ENCODE measurements around the gene TCF12.

Gene TCF12

DNA sequence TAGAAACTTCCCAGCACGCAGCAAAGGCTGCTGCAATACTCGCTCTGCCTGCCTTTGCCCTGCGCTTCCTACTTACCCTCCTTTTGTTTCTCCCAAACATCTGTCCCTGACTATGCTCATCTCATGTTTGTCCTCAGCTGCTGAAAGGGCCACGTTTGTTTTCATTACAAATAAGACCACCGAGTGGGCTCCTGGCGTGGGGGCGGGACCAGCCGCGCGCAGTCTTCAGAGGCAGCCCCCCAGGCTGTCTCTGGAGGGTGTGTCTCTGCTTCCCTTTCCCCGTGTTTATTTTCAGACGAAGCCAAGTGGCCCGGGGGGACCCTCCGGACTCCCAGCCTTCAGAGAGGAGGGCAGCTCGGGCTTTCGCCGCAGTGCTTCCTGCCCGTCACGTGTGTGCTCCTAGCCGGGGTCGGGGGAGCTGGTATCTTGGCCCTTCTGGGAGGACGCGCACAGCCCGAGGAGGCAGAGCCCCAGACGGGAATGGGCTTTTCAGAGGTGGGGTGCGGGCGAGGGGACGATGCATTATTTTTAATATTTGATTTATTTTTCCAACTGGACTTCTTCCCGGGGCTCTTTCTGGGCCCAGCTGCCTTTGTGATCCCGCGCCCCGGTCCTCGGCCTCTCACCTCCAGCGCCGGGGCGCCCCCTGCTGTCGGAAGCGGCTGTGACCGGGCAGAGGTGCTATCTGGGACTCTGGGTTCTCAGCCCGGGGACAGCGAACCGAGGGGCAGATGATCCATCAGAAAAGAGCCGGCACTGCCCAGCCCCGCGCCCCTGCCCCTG is 387.9 kb downstream of the TCF12 start:
- peak; percentile 16 for DNase-seq

DNA sequence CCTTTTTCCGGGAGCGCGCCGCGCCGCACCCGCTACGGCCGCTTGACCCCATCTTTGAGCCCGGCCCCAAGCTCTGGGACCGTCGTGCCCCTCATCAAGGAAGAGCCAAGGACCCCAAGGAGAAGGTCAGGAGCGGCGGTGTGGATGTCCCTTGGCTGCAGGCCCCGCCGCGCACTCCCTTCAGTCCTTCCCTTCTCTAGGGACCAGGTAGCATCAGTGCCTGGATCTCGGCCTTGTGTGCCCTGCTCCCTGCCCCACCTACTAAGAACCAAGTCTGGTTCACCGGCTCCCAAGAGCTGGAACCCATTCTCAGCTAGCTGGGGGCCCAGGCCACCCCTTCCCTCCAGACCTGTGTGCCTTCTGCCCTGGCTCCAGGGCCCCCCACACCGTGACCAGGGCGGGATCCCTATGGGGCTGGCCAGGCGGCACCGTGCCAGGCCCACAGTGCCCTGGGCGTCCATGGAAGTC is 388.5 kb downstream of the TCF12 start:
- no peak for DNase-seq

DNA sequence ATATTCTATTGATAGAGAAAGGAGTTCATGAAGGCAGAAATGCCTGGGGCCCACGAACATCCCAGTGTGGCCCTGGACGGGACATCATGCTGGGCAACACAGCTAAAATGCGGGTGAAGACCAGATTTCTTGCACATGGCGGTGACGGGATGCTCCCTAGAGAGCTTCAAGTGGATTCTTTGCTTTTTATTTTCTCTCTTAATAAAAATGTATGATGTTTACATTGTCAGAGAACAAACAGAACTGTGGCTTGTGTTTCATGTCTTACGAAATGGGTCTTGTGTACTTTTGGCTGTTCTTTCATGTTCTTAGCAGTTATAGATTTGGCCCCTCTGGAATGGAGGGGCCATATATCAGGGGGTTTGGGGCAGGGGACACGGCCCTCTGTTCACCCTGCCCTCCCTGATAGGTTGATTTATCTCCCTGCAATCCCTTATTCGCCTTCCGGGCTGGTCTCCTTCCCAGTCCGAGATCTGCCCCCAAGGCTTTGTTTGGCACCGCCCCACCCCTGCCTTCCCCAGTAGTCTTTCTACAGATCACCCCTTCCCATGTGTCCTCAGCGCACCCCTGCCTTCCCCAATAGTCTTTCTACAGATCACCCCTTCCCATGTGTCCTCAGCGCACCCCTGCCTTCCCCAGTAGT is 389.2 kb downstream of the TCF12 start:
- no peak for DNase-seq

DNA sequence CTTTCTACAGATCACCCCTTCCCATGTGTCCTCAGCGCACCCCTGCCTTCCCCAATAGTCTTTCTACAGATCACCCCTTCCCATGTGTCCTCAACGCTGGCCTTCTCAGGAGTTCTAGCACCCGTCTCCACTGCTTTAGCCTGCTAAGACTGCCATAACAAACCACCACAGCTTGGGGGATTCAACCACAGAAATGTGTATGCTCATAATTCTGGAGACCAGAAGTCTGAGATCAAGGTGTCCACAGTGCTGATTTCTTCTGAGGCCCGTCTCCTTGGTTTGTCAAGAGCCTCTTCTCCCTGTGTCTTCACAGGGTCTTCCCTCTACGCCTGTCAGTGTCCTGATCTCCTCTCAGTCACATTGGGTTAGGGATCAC is 389.7 kb downstream of the TCF12 start:
- no peak for DNase-seq

DNA sequence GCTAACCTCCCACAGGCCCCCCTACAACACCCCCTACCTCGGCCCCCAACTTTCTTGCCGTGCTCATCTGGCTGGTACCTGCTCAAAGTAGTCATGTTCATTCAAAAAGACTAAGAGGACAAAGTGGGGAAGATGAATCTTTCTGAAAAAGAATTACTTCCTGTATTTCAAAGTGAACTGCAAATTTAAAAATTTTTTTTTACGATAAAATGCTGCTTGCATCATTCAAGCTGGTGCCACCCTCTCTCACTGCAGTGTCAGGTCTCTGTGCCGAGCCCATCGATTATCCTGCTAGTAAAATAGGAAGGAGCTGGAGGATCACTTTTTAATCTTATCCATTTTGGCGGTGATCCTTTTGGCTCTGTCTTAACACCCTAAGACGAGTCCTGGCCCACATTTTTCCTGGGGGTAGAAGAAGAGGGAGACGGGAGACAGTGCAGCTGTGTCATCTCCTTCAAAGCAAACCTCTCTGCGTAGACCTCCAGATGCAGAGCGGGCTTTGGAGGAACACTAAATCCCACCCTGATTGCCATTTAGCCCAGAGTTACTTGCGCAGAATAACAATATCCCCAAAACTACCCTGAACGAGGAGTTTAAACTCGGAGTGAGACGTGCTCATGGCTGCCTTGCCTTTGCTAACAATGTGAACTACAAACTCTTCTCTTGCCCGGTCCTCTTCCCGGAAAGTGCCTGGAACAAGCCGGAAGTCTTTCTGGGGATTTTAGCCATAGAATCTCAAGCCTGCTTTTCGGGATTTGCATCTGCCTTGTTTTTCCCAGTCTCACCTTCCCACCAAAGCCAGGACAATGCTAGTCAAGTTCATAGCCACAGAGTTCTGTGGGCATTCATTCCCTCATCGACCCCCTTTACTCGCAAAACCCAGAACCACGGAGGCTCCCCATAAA is 391.7 kb downstream of the TCF12 start:
- no peak for DNase-seq

DNA sequence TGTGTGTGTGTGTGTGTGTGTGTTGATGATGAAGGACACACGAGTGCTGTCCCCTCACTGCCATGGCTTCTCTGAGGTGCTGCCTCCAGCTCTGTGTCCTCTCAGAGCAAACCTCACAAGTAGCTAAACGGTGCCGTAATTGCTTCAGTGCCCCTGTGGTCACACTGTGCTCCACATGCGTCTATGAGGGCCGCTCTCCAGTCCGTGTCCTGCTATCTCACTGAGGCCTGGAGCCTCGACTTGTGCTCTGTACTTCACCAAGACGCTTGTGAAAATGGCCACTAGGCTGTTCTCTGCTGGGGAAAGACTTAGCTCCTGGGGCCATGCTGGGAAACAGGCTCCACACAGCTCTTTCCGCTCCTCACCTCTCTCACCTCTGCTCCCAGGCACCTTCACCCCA is 392.4 kb downstream of the TCF12 start:
- DNase-seq, result no peak

DNA sequence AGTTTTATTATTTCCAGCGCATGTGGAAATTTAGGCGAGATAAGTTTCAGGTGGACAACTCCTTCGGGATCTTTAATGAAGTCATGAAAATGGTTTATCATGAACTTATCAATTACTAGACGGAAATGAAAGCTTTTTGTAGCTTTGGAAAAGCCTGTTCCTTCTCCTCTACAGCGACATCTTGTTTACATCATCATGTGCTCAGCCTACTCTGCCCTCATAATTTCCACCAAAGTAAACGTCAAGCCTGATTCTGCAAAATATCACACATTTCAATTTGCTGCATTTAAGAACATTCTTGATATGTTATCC is 393.5 kb downstream of the TCF12 start:
- no peak for DNase-seq

DNA sequence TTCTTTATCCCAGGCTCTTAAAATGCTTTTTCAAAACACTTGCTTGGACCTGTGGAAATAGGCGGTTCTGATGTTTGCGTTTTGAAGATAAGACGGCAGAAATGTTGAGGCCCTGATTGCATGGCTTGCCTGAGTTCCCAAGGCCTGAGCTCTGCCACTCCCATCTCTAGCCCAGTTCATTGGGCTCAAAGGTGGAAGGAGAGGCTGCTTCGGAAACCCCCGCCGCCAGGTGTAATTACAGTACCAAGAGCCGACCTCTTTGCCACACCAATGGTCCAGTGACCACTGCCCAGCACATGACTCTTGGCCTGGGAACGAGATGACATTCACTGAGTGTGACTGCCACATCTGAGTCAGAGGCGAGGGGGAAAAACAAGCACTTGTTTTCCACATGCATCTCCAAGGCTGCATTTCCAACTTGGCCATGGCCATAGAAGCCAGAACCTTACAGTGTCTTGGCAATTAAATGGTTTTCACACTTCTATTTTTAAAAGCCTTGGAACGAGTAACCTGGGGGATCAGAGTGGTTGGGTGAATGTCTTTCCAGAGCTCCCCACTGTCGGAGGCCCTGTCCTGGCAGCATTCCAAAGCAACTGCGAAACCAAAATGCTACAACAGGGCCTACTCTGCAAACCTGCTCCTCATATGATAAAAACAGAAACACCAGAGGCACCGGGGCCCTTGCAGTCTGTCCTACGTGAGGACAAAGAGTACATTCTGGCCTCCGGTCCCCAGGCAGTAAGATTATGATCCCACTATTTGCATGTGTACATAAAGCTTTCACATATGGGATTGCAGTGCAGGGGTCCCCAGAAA is 394.1 kb downstream of the TCF12 start:
- DNase-seq, result no peak

DNA sequence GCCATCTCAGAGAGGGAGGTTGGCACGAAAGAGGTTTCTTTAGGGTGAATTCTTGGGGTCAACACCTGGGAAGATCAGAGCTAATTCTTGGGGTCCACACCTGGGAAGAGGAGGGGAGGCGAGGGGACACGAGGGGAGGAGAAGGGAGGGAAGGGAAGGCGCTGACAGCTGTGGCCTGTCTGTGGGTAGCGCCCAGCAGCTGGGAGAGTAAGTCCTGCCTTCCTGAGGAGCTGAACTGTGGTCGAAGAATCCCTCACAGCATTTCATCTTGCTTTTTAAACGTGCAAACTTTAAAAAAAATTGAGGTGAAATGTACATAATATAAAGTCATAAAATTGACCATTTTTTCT is 394.7 kb downstream of the TCF12 start:
- no peak for DNase-seq

DNA sequence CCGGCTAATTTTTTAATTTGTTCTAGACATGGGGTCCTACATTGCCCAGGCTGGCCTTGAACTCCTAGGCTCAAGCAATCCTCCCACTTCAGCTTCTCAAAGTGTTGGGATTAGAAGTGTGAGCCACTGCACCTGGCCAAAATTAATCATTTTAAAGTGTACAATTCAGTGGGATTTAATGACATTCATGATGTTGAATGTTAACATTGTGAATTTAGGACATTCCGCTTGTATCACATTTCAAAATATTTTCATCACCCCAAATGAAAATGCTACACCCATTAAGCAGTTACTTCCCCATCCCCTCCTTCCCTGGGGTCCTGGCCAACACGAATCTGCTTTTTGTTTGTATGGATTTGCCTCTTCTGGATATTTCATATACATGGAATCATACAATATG is 395.8 kb downstream of the TCF12 start:
- no peak for DNase-seq

DNA sequence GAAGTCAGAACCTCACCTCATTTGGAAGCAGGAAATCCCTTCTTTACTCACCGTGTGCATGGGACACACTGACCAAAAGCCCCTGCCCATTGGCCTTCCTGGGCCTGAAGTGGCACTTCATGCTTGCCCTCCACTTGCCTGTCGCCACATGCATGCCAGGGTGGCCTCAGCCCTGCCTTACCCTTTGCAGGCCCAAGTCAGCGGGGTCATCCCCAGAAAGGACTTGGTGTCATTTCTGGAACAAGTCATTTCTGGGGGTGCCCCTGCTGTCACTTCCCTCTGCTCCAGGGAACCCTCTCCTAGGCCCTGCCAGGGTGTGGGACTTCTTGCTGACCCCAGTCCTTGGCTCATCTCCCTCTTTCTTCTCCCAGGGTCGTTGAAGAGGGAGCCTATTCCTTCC is 398.0 kb downstream of the TCF12 start:
- no peak for DNase-seq

DNA sequence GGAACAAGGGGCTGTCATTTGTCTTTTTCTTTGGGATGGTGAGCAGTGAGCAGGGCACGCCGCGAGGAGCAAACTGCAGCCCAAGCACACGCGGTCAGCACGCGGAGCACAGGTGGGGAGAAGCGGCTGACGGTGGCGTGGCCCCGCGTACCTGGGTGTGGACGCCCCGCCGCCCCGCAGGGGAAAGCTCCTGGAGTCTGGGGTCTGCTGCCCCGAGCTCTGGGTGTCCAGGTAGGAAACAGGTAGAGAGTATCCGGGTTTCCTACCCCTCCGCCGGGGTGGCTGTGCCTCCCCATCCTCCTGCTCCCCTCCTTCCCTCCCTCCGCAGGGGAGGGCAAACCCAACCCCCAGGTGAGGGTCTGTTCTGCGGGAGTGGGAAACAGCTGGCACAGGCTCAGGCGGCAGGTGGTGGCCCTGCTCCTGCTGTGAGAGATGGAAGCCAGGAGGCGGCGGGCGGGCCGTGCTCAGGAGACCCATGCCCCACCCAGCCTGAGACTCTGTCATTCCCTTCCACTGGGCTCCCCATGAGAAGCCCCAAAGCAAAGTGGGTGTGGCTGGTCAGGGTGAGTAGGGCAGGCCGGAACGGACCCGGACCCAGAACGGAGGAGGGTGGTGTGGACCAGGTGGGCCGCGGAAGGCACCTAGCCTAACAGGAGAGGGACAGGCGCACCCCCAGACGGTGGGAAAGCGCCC is 400.9 kb downstream of the TCF12 start:
- no peak for DNase-seq

DNA sequence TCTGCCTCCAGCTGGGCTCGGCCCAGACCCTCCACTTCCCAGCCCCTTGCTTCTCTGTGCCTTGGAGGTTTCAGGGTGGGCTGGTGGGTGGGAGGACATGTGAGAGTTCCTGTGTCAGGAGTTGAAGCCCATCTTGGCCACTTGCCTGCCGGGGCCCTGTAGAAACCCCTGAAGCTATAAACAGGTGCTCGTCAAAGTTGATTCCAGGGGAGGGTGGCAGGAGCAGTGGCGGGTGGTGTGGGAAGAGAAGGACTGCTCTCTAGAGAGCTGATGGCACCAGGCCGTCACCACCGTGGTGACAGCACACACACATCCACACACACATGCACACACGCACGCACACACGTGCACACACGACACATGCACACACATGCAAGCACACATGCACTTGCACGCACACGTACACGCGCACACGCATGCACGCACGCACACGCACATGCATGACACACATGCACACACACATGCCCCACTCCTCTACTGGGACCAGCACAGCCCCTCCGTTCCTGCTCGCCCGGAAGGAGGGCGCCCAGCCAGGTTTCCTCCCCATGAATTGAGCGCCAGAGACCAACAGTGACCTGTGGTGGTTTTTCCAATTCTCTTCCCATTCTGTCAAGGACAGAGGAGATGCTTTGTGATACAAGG is 401.6 kb downstream of the TCF12 start:
- DNase-seq, result no peak

DNA sequence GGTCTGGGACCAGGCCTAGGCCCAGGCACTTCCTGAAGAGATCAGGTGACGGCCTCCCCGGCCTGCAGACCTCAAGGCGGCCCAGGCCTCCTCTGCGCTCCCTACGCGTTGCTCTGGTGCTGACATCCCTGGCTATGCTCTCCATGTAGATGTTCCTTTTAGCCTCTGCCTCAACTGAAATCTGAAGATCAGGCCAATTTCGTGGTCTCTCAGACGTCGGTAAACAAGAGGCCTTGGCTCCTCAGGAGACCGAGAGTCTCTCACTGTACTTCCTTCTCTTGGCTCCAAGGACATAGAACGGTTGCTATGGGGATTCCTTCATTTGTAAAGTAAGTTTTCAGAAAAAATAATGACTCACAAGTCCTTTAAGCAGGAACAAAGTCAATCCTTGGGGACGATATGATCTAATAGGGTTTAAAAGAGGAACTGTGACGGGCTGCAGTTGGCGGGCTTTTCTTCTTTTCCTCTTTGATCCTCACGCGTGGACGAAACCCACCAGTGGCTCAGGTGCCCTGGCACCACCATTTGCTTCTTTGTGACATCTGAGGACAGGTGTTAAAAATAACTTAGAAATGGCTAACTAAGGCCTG is 402.3 kb downstream of the TCF12 start:
- no peak for DNase-seq

DNA sequence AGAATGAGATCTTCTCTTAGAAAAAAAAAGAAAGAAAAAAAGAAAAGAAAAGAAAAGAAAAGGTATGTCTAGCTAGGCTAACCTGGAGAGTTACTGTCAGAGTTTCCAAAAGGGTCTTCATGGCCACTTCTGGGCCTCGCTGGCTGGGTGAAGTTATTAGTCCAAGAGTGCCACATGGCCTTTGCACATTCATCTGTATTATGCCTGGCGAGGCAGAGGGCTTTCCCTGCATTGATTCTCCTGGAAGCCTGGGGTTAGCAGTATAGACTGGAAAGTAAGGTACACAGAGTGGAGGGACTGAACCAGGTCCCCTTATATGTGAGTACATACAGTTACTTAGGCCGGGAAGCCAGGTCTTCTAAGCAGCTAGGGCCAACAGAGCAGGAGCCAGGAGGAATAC is 403.0 kb downstream of the TCF12 start:
- DNase-seq, result no peak

DNA sequence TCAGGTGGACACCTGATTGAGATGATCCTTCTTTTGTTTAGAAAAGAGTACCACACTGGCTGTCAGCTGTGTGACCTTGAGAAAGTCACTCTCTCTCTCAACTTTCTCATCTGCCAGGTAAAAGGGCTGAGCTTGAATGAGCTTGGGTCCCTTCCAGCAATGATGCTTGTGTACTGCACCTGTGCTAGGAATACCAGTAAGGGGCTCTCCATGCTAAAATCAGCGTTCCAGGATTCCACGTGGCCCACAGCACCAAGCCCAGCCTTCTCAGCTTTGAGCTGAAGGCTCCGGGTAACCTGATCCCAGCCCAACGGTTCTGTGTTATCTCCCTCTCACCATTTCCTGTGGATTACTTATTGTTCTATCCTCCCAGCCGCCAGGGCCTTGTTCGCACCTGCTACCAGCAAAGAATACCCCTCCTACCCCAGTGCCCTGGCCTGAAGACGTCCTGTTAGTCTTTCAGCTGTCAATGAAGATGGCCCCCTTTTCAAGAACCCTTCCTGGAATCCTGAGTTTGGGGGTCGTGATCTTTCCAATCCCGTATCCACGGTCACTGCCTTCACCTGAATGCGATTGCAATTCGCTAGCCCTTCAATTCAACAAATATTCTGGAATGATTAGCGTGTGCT is 403.6 kb downstream of the TCF12 start:
- DNase-seq, result no peak

DNA sequence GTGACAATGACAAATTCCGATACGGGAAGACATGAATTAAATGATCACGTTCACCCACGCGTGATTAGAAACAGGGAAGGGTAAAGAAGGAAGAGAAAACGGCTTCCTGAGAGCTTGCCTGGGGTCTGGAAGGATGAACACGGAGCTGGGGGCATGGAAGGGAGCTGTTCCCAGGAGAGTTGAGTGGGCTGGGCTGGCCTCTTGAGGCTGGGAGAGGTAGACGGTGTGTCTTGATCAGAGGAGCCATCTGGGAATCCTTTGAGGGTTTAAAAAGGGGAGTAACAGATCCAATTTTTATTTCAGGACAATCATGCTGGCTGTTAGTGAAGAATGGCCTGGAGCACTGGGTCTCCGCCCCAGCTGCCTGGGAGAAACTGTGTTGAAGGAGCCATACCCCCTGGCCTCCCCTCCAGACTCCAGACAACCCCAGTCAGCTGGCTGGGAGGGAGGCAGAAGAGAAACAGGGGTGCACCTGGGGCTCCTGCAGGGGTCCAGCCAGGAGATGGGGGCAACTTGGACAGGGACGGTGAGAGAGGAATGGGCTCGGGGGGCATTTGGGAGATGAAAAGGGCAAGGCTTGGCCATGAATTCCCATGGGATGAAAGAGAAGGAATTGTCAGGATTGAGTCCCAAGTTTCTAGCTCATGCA is 404.3 kb downstream of the TCF12 start:
- DNase-seq, result no peak

DNA sequence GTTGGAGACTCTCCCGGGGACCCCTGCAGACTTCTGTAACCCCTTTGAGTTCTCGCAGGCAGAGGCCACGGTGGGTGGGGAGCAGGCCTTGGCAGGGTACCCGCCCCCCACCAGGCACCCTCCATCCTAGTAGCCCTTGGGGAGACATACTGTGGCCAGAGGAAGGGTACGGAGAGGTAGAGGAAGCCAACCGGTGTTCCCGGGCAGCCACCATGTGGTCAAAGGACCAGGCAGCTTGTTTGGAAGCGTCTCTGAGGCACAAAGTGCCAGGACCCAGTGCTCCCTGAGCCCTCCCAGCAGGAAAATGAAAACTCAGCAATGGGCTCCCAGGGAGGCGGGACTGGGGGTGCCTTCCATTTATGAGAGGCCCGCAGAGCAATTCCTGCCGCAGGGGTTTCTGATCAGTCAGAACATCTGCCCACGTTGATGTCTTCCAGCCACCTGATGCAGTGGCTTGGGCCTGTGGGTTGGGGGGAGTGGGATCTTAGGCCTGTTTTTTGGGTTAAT is 404.9 kb downstream of the TCF12 start:
- no peak for DNase-seq

DNA sequence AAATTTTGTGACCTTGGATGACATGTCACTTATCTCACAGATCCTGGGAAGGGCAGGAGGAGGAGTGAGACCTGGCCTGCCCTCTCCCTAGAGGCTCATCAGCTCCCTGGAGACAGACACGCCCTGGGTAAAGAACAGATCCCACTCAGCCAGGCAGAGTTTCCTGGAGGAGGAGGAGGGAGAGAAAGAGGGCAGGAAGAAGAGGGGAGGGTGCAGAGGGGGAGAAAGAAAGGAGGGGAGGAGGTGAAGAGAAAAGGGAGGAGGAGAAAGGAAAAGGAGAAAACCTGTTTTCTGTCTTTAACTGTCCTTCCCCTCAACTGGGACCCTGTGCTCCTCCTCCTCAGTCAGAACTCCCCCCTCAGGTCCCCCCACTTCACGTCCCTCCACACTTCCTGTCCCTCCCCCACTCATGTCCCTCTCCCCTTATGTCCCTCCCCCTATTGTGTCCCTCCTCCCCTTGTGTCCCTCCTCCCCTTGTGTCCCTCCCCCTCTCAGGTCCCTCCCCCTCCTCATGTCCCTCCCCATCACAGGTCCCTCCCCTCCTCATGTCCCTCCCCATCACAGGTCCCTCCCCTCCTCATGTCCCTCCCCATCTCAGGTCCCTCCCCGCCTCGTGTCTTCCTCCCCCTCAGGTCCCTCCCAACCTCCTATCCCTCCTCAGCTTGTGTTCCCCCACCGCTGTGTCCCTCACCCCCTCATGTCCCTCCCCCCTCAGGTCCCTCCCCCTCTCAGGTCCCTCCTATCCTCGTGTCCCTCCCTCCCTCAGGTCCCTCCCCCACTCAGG is 405.6 kb downstream of the TCF12 start:
- no peak for DNase-seq

DNA sequence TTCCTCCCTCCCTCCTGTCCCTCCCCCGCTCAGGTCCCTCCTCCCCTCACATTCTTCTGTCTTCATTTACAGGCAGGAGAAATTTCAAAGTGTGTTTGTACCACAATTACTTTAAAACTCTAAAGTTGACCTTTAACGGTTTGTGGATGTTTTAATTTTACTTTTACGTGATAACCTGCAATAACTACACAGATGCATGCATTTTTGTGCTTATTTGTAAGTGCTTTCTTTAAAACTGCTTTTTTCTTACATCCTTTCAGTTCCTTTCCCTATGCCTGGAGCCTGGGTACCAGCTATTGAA is 406.1 kb downstream of the TCF12 start:
- no peak for DNase-seq

Measured in DMS 273 treated with DMSO at 0.1 percent for 48 hours (cell line).